ENCODE measurements around the gene WDPCP.

Gene WDPCP

DNA sequence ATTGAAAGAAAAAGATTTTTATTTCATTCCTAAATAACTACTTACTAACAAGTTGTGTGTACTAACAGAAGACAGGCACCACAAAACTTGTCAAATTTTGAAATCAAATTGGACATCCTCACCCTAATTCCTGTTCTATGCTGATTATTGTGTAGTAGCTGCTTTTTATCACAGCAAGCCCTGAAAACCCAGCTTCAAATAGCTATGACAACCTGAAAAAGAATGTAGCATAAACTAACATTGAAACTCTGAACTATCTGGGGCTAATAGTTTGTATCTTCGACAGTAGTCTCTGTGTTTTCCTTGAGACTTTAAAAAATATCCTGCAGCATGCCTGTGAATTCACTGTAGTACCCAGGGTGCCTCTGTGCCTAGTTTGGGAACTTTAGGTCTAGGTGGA lies 122.6 kb downstream of the WDPCP start:
- no peak for TF ChIP-seq CTCF (IDR thresholded peaks at IDR 0.05; ENCODE audit: low read depth, low read length)
- no peak overlapping the region for H3K4me3 ChIP-seq (replicated peaks in 1 of 2; ENCODE audit: low read depth in 2 of 2, low read length in 2 of 2)
- DNase-seq (ENCODE audit: low read depth in 2 of 2): peak in 1 of 2 donors; percentile 13

DNA sequence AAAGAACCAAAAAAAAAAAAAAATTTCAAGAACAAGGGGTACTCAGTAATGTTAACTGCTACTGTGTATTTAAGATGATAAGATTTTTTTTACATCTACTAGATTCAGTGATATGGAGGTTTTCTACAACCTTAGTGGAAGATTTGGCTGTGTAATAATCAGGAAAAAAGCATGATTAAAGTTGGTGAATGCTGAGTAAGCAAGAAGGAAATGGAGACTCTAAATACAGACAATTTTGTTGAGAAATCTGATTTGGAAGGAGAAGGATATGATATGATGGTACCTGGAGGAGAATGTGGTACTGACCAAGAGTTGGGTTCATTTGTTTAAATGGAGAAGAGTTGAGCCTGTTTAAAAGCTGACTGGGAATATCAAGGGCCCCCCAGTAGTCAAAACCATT lies 125.1 kb downstream of the WDPCP start:
- no peak overlapping the region for H3K4me3 ChIP-seq (replicated peaks in 1 of 2; ENCODE audit: low read depth in 2 of 2, low read length in 2 of 2)
- no peak for TF ChIP-seq CTCF (IDR thresholded peaks at IDR 0.05; ENCODE audit: low read depth, low read length)
- DNase-seq (ENCODE audit: low read depth in 2 of 2): no peak

DNA sequence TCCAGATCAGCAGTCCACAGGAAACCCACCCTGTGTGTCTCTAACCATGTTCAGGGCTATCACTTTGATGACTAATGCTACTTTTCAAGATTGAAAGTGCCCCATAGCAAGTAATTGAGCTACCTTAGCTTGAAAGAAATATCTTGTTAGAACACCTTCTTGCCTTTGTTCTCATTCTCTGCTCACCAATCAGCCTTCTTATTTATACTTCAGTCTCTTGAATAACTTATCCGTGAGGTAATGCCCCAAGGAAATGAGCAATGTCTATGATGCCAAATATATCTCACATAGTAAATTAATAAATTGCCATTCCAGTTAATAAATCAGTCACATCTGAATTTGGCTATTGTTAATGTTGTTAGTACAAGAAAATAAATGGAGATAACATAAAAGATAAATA lies 141.6 kb downstream of the WDPCP start:
- H3K4me3 ChIP-seq (replicated peaks in 1 of 2; ENCODE audit: low read depth in 2 of 2, low read length in 2 of 2): no peak overlapping the region
- no peak for DNase-seq (ENCODE audit: low read depth in 2 of 2)
- TF ChIP-seq CTCF (IDR thresholded peaks at IDR 0.05; ENCODE audit: low read depth, low read length): no peak

GRCh38 chr2:63444565-63445288 lies 143.6 kb downstream of the WDPCP start:
- no peak for DNase-seq (ENCODE audit: low read depth in 2 of 2)
- no peak for TF ChIP-seq CTCF (IDR thresholded peaks at IDR 0.05; ENCODE audit: low read depth, low read length)
- no peak overlapping the region for H3K4me3 ChIP-seq (replicated peaks in 1 of 2; ENCODE audit: low read depth in 2 of 2, low read length in 2 of 2)

GRCh38 chr2:63440612-63441011 lies 147.7 kb downstream of the WDPCP start:
- no peak for TF ChIP-seq CTCF (IDR thresholded peaks at IDR 0.05; ENCODE audit: low read depth, low read length)
- DNase-seq (ENCODE audit: low read depth in 2 of 2): peak; percentile 14 to 62
- no peak overlapping the region for H3K4me3 ChIP-seq (replicated peaks in 1 of 2; ENCODE audit: low read depth in 2 of 2, low read length in 2 of 2)

DNA sequence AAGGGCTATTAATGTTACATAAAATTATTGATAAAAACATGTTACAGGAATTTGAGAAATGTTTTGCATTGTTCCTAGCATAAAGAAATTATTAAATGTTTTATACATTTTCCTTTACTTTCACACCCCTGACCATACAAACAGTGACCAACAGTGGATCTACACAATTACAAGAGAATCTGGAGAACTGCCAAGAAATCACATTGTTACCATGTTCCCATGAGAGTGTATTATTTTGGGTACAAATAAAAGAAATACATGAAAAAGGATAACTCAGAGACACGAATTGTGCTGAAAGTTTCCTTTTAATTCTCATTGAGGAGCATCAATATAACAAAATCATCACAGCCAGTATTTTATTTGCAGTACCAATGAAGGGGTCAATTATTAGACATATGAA lies 150.1 kb downstream of the WDPCP start:
- H3K4me3 ChIP-seq (replicated peaks in 1 of 2; ENCODE audit: low read depth in 2 of 2, low read length in 2 of 2): no peak overlapping the region
- peak; percentile 10 to 27 for DNase-seq (ENCODE audit: low read depth in 2 of 2)
- TF ChIP-seq CTCF (IDR thresholded peaks at IDR 0.05; ENCODE audit: low read depth, low read length): no peak

- no peak for TF ChIP-seq CTCF (IDR thresholded peaks at IDR 0.05; ENCODE audit: low read depth, low read length)
- no peak overlapping the region for H3K4me3 ChIP-seq (replicated peaks in 1 of 2; ENCODE audit: low read depth in 2 of 2, low read length in 2 of 2)
- peak; percentile 2 to 10 for DNase-seq (ENCODE audit: low read depth in 2 of 2)
These were observed 151.8 kb downstream of the WDPCP start for GRCh38 chr2:63436488-63436887.

Measured in cardiac fibroblast (primary cell).